HG03139 (cell line): ENCODE data around the gene PTPRU.

Experiments used
- ATAC-seq: cut with Tn5 transposase; IDR thresholded peaks from one replicate; pipeline ENCODE4 v1.9.1; 2021; ENCODE audit not compliant: unreplicated experiment

The PTPRU gene

DNA sequence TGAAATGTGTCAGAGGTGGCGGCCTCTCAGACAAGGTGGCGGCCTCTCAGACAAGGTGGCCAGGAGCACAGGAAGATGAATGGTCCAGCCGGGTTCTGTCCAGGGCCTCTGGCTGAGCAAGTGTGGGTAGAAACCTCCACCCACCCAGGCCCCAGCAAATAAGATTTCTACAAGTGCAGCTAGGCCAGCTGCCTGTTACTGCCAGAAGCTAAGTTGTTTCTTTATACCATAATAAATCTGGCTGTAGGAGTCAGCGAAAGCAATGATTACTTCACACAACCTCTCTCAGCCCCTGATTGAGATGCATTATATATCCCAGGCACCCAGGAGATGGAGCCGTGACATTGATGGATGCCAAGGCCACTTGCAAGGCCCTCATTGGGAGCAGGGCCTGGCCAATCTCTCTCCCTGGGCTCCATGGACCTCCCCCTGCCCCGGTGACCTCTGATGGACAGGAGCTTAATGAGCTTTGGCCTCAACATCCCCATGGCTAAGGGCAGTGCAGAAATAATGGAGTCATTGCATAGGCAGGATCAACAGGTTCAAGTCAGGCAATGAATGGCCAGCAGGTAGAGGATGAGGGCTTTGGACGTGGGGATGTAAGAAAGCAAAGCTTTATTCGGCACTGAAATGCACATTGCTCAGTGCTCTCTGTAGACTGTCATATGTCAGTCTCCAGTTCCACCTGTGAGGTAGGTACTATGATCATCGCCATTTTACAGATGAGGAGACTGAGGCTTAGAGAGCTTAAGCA is 92.9 kb downstream of the PTPRU start:
- no peak for ATAC-seq

DNA sequence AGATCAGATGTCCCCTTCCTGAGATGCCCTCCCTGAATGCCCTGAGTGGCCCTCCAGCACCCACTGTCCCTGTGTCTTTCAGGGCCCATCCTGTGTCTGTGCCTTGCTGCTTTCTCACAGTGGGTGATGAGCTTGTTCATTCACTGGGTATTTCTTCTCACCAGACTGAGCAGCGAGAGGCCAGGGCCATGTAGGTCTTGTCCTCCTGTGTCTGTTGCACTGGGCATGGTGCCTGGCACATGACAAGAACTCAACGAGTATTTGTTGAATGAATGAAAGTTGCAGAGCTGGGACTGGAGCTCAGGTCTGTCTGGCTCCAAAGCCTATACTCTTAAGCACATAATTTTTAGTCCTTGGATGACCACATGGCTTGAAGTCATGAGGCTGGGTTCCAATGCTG is 93.8 kb downstream of the PTPRU start:
- no peak for ATAC-seq

DNA sequence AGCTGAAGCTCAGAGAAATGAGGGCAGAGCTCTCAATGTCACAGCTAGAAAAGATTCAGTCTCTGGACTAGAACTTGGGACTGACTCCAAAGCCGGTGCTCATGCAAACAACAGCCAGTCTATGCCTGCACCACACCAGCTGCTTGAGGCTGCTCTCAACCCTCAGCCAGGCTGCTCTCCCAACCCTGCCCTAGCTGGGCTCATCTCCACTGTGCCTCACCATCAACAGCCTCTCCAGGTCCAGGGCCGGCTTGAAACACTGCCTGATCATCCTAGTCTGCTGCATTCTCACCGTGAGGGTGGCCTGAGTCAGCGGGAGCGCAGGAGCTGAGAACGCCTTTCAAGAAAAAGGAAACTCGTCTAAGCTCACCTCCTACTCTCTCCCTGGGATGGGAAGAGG is 94.5 kb downstream of the PTPRU start:
- no peak for ATAC-seq

DNA sequence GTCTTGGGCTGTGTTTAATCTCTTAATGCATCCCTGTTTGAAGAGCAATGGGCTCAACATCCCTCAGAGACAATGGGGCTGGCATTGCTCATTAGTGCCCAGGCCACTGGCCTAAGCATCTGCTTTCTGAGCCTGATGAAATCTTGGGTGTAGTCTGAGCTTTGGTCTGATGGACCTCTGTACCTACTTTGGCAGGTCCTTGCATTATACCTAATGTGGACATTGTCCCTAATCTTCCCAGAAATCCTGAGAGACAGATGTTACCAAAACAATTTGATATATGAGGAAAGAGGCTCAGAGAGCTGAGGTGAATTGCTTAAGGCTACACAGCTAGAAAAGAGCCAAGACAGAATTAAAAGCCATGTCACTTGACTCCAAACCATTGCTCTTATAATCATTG is 95.0 kb downstream of the PTPRU start:
- no peak for ATAC-seq

DNA sequence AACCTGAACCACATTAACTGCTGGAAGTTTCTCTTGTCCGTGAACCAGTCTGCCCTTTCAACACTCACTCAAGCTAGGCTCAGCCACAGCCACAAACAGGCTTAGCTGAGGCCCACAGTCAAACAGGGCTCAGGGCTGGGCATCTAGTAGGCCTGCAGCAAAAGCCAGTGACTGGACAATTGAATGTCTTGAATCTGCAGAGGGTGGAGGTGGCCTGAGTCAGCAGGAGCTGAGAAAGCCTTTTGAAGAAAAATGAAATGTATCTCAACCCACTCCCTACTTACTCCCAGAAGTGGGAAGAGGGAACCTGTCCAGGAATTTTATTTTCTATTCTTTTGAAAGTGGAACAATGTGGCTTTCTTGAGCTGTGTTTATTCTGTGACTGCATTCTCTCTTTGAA is 95.4 kb downstream of the PTPRU start:
- no peak for ATAC-seq

DNA sequence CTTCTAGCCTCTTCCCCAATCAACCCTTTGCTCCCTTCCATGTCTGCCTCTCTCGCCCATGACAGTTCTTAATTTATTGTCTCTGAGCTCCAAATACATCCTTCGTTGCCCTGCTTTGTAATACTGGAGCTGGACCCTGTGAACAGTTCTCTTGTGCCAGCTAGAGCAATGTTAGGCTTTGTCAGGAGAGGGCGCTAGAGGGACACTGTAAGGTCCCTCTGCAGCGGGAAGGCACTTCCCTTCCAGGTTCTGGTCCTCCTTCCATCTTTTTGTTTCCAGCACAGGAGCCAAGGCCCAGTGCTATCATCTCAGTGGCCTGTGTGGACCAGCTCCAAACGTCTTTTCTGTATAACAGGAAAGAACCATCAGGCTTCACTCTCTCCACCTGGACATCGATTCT is 95.9 kb downstream of the PTPRU start:
- no peak for ATAC-seq

DNA sequence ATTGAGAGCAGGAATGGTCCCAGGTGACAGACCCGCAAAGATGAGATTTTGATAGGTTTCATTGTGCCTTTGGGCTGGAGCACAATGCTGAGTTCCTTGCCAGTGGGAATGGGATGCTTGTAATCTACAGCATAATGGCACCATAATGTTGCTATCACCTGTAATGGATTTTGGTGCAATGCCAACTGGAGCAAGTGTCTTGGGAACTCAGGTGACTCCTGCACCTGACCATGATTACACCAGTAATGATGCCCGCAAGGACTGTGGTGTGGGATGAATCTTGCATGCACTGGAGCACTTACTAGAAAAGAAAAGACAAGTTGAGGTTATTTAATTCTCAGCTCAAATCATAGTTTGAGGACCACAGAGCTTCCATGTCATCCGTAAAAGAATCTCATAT is 96.7 kb downstream of the PTPRU start:
- no peak for ATAC-seq

DNA sequence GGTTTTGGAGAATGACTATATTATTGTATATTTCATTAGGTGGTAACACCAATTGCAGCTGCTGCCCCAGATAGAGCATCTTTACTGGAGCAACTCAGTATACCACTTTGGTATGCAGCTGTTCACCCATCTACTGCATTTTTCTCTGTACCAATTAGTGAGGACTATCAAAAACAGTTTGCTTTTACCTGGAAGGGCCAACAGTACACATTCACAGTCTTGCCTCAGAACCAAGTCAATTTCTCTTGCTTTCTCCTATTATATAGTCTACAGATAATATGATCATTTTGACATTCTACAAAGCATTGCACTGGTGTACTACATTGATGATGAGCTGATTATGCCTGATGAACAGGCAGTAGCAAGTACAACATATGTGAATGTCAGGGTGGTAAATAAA is 99.3 kb downstream of the PTPRU start:
- ATAC-seq, result no peak

DNA sequence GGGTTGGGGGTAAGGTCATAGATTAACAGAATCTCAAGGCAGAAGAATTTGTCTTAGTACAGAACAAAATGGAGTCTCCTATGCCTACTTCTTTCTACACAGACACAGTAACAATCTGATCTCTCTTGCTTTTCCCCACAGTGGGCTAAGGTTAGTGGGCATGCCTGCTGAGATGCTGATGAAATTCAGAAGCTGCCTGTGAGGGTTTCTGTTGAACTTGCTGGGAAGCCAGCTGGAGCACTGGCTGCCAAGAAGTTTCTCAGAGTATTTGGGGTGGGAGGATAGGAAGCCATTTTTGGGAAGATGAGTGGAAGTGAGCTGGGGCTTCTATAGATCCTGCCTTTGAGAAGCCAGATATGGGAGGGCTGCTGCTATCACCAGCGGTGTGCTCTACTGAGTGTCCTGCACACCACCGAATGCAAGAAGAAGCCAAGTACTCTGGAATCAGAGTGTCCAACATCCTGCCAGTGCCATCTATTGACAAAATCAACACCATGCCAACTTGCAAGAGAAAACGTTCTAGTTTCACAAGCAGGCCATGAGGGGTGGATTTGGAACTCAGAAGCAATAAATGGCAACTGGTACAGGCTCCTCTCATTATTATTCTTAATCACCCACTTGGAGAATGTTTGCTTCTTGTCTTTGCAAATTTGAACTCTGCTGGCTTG is 102.7 kb downstream of the PTPRU start:
- ATAC-seq, result no peak

DNA sequence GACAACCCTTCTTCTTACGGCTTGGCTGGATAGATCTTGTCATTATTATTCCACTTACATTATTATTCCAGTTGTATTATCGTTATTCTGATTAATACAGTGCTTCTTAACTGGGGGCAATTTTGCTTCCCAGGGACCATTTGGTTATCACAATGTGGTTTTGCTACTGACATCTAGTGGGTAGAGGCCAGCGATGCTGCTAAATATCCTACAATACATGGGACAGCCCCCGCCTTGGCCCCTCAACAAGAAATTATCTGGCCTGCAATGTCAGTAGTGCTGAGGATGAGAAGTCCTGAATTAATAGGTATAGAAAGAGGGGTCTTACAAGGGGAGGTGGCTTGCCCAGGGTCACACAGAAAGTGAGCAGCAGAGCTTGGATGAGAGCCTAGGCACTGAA is 105.6 kb downstream of the PTPRU start:
- no peak for ATAC-seq

DNA sequence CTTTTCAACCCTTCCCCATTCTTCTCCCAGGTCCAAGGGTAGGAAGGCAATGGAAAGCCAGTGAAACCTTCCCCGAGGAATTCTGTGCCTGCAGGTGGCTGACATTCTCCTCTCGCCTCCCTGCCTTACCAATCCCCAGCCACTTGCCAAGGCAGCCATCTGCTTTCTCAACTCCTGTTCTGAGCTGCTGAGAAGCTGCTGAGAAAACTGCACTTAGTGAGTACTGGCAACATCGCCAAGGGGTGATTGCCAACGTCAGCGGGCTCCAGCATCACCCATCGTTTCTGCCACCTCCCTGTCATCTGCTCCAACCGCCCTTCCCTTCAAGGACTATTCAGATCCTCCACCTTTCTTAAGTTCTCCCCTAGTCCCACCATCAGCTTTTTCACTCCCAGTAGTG is 106.0 kb downstream of the PTPRU start:
- no peak for ATAC-seq

DNA sequence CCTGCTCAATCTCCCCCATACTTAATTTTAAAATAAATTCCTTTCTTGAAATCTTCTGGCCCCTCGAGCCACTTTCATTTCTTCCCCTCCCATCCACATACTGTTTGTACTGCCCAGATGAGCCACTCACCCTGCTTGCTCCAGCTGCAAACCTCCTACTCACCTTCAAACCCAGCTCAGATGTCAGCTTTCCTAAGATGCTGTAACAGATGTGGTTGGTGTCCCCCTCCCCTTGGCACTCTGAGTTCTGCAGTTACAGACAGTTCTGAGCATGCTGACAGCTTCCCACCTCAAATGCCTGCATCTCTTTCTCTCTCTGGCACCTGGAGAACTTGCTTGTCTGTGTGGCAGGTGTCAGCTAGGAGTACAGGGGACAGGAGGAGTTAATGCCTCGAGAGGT is 106.7 kb downstream of the PTPRU start:
- ATAC-seq, result no peak

DNA sequence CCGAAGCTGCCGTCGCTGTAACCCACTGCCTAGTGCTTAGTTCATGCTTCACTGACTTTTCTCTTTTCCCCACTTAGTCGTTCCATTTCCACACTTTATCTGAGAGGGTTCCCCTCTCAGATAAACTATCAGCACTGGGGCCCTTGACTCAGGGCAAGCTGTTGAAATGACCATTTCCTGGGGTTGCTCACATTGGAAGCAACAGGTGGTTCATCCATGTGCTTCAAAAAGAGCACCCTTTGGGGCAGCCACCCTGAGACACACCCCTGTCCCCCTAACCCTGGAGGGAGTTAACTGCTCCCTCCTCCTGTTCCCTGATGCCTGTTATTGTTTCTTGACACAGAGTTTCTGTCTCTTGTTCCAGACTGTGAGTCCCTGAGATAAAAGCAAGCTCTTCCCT is 107.2 kb downstream of the PTPRU start:
- ATAC-seq, result no peak

DNA sequence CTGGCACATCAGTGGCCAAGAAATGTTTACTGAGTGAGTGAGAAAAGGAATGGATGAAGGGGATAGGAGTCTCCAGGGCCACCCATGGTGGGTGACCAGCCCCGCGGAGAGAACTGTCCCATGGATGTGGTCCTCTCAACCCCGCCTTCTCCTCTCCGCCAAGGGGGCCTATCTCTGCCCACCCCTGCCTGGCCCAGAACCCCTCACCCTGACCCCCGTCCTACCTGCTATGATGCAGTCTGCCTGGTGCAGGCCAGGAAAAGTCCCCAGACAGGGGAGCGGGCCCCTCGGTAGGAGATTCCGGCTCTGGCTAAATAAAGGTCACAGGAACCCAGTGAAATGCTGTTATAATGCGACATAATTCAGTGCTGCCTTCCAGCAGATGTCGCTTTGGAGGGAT is 107.6 kb downstream of the PTPRU start:
- ATAC-seq, result no peak

DNA sequence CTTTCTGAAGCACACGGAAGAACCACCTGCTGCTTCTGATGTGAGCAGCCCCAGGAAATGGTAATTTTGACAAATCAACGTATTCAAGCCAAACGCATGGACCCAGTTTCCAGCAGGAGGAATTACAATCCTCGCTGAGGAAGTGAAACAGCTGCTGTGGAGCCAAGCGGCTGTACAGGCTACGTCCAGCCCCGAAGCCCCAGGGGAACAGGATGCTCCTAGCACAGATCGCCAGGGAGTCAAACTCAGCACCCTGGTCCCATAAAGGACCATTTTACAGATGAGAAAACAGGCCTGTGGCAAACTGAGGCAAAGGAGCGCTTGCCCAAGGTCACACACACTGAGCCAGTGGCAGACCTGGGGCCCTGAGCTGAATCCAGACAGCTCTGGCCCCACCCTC is 108.0 kb downstream of the PTPRU start:
- no peak for ATAC-seq

DNA sequence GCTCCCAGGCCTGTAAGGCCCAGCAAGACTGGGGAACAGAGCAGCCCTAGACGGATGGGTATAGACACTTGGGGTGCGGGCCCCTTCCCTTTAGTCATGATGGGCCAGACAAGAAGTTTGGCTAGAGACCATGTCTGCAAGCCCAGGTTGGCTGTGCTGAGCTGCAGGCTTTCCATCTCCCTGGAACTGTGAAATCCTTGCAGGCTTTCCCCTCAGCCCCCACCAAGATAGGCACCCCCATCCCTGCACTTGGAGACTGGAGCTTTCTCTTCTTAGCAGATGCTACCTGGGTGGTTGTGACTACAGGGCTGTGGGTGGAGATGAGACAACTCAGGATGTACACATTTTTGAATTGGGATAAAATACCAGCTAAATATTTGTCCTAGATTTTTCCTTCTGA is 110.3 kb downstream of the PTPRU start:
- no peak for ATAC-seq

DNA sequence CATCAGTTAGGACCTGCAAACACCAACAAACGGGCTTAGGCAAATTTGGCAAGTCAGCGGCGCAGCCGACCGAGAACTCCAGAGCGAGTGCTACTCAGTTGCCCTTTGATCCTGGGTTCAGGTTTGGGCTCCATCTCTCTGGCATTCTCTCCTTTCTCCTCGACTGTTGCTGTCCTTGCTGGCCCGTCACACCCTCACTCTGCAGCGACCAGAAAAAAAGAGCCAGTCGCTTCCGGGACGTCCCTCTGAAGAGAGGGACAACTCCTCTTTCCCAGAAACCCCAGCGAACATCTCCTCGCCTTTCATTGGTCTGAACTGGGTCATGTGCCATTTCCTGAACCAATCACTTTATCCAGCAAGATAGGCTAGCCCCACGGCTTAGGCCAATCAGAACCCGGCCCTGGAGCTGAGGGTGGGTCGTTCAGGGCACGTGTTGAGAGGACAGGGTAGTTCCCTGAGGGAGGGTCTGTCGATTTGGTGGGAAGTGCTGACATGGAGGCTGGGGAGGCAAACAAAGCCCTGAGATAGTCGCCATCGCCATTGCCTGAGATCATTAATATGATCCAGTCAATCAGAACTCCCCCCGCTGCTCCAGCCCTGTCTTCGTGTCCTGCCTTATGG is 113.7 kb downstream of the PTPRU start:
- ATAC-seq, result no peak

DNA sequence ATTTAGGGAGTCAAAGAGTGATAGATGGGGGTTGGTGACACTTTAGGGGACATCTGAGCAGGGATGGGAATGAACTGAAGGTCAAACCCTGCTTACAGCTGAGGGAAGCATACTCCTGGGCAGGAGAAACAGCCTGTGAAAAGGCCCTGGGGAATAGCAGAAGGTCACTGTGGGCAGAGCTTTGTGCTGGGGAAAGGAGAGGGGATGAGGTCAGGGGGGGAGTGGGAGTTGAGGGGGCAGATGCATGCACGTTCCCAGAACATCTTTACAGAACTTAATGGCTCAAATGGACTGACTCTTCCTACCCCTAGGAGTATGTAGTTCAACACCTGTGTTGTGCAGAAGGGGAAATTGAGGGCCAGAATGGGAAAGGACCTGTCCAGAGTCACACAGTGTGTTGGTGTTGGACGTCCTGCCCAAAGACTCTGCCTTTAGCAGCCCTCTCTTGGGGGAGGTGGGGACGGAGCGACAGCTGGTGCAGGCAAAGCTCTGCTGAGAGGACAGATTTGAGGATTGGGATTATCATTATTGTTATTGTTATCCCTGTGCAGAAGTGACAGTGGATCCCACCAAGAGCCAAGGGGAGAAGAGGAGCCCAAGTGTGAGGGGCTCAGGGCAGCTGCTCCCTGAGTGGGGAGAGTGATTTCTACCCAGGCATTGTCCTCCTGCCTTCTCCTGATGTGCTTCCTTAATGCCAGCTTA is 116.5 kb downstream of the PTPRU start:
- no peak for ATAC-seq

DNA sequence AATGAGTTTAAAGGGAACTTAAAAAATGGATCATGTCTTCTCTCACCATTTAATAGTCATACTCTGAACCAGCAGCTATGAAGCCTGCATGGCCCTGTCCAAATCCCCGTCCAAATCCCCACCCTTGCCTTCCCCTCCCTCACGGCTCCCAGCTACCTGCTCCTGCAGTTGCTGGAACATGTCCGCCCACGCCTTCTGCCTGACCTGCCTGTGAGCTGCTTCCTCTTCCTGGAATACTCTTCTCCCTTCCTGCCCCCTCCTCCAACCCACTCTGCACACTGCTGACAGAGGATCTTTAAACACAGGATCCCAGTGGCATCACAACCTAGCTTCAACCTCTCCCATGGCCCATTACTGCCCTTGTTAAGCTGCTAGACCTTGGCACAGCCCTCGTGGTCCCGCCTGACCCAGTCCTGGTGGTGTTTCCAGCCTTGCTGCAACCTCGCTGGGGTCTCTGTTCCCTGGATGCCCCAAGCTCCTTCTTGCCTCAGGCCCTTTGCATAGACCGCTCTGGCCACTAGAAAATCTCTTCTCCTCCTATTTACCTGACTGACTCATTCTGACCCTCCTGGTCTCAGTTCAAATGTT is 118.3 kb downstream of the PTPRU start:
- ATAC-seq, result no peak

DNA sequence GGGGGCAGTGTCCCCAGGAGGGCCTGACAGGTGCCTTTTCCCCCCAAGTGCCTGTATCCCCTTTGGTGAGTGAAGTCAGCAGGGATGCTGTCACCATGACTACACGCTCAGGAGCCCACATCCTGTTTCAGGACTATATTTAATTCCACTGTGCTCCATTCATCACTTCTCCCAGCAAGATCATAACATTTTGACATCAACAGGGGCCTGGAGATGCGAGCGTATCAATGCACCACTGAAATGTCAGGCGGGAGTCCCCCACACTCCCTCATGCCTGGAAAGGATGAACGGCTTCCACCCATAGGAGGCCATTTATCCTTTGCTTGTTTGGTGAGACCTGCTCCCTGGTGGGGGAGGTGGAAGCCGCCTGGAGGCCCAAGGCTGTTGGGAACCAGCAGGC is 119.1 kb downstream of the PTPRU start:
- ATAC-seq, result no peak

DNA sequence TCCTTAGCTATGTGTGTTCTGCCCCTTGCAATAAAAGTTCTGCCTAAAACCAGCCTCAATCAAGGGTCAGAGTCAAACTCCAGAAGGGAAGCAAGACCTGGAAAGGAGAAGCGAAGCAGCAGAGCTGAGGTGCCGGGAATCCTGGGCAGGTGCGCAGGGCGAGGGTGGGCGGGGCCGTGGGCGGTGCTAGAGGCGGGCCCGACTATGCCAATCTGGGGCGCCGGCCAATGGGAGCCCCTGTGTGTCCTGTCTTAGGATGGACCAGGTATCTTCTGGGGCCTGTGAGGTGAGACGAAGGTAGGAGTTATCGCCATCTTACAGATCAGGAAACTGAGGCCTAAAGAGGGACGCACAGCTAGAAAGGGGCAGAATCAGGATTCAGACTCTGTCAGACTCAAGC is 120.3 kb downstream of the PTPRU start:
- no peak for ATAC-seq

DNA sequence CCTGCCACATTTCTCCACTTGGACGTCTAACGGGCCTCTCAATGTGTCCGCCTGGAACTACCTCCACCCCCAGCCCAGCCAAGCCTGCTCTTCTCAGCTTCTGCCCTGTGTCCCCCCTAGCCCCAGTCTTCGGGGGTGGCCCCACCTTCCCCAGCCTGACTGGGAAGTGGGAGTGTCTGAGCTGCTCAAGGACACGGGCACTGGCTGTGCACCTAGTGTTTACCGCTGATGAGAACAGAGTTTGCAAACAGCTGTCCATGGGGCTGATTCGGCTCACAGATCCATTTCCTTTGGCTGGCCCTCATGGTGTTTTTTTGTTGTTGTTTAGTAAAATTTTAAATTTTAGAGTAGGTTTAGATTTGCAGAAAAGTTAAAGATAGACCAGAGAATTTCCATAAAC is 121.1 kb downstream of the PTPRU start:
- ATAC-seq, result no peak
